ENCODE results near the gene FIBCD1. TPM values are rescaled to one million over a fixed set of nuclear protein-coding genes. Genes with fewer than 3 reads are reported as not detected.

FIBCD1 gene
- total and polyA plus RNA-seq, 2 of the 8 experiments (the other 6 are each of a cell fraction or from before 2014, with no cell fraction given) = 6.1 to 8.8 TPM

- TF ChIP-seq RNF2 (IDR thresholded peaks at IDR 0.05; ENCODE audit: borderline replicate concordance, low read depth, low read length, missing control alignments, poor library complexity, severe bottlenecking) = no peak
- TF ChIP-seq TBP (IDR thresholded peaks at IDR 0.05; ENCODE audit: low read depth, low read length) = no peak
- no peak for TF ChIP-seq RFX5 (IDR thresholded peaks at IDR 0.05; ENCODE audit: borderline replicate concordance, low read depth, low read length)
- TF ChIP-seq EGR1 (IDR thresholded peaks at IDR 0.05; ENCODE audit: borderline replicate concordance, low read depth, low read length) = no peak
- no peak for TF ChIP-seq ATF2 (IDR thresholded peaks at IDR 0.05; ENCODE audit: low read length)
- TF ChIP-seq CTBP2 (IDR thresholded peaks at IDR 0.05; ENCODE audit: borderline replicate concordance, insufficient read depth, insufficient read length, low read length) = no peak
- TF ChIP-seq KDM5A (IDR thresholded peaks at IDR 0.05; ENCODE audit: low read length) = no peak
- TF ChIP-seq ATF3 (IDR thresholded peaks at IDR 0.05; ENCODE audit: insufficient read depth, low read depth, low read length) = no peak
Observed at GRCh38 chr9:130933114-130934046, 5.7 kb downstream of the FIBCD1 start (continued).
